Measurements from ENCODE around the gene COPS4. TPM values are rescaled to one million over a fixed set of nuclear protein-coding genes. Genes with fewer than 3 reads are reported as not detected.

Gene COPS4
- total and polyA plus RNA-seq, 10 of the 15 experiments (the other 5 are each of a cell fraction or from before 2014, with no cell fraction given) = 34.2 to 159 (median 66.7) TPM

DNA sequence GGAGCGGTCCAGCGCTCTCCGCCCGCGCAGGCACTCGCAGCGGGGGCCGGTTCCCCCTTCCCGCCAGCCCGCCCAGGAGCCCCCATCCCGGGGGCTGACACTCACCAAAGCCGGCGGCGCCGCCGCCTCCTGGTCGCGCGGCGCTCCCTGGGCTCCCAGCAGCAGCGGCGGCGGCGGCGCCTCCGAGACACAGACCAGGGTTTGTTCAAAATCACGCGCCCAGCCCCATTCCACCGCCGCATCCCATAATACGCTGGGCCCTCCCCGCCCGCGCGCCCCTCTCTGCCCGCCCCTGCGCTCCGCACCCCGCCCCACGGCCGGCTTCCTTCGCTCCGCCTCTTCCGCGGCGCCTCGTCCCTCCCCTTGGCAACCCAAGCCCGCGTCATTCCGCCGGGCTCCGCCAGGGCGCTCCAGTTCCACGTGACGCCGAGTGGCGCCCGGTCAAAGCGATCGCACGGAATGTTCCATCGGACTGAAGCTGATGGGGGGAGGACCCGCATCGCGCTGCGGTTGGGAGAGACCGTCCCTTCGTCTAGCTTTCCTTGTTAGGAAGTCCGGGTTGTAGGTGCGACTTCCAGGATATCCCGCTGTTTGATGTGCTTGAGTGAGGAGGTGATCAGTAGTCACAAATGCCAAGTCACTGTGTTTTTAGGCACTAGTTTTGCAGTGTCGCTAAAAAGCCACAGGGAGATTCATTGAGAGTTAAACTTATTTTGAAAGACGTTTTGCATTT is 22.1 kb upstream of the COPS4 start (continued):
- TF ChIP-seq POU2F2 (IDR thresholded peaks at IDR 0.05; ENCODE audit: borderline replicate concordance, low read depth, low read length) (peak; percentile 57; the same call in 1 of the 3 replicates), MXI1 (IDR thresholded peaks at IDR 0.05; ENCODE audit: low read depth, low read length) (peak; percentile 86), RBBP5 (conservative IDR thresholded peaks at IDR 0.05) (no peak; the same call in 1 of the 2 replicates), ATF7 (IDR thresholded peaks at IDR 0.05; ENCODE audit: low read depth) (peak; percentile 98), MYC (IDR thresholded peaks at IDR 0.05; ENCODE audit: insufficient read depth, insufficient read length, insufficient replicate concordance, low read length, severe bottlenecking) (no peak), CEBPB (IDR thresholded peaks at IDR 0.05; ENCODE audit: borderline replicate concordance in 1 of 2, low read depth in 2 of 2, low read length in 2 of 2) (no peak), ZNF217 (IDR thresholded peaks at IDR 0.05) (no peak), KDM1A (IDR thresholded peaks at IDR 0.05; ENCODE audit: borderline replicate concordance) (no peak), SIN3A (IDR thresholded peaks at IDR 0.05; ENCODE audit: low read depth, low read length) (peak; percentile 98), KAT2A (conservative IDR thresholded peaks at IDR 0.05; ENCODE audit: control insufficient read depth, low read depth, low read length) (no peak), ETV6 (conservative IDR thresholded peaks at IDR 0.05 in 1 of 2, IDR thresholded peaks at IDR 0.05 in 1 of 2; ENCODE audit: borderline replicate concordance in 1 of 2, low read depth in 1 of 2) (no peak; a peak in 1 of 4 replicates), CHD1 (IDR thresholded peaks at IDR 0.05; ENCODE audit: low read depth, low read length) (peak; percentile 97)
- TF ChIP-seq, protein P1, sequence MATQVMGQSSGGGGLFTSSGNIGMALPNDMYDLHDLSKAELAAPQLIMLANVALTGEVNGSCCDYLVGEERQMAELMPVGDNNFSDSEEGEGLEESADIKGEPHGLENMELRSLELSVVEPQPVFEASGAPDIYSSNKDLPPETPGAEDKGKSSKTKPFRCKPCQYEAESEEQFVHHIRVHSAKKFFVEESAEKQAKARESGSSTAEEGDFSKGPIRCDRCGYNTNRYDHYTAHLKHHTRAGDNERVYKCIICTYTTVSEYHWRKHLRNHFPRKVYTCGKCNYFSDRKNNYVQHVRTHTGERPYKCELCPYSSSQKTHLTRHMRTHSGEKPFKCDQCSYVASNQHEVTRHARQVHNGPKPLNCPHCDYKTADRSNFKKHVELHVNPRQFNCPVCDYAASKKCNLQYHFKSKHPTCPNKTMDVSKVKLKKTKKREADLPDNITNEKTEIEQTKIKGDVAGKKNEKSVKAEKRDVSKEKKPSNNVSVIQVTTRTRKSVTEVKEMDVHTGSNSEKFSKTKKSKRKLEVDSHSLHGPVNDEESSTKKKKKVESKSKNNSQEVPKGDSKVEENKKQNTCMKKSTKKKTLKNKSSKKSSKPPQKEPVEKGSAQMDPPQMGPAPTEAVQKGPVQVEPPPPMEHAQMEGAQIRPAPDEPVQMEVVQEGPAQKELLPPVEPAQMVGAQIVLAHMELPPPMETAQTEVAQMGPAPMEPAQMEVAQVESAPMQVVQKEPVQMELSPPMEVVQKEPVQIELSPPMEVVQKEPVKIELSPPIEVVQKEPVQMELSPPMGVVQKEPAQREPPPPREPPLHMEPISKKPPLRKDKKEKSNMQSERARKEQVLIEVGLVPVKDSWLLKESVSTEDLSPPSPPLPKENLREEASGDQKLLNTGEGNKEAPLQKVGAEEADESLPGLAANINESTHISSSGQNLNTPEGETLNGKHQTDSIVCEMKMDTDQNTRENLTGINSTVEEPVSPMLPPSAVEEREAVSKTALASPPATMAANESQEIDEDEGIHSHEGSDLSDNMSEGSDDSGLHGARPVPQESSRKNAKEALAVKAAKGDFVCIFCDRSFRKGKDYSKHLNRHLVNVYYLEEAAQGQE (IDR thresholded peaks at IDR 0.05; ENCODE audit: low read depth, low read length) = no peak; the same call in 1 of the 2 replicates
- TF ChIP-seq, protein P2, sequence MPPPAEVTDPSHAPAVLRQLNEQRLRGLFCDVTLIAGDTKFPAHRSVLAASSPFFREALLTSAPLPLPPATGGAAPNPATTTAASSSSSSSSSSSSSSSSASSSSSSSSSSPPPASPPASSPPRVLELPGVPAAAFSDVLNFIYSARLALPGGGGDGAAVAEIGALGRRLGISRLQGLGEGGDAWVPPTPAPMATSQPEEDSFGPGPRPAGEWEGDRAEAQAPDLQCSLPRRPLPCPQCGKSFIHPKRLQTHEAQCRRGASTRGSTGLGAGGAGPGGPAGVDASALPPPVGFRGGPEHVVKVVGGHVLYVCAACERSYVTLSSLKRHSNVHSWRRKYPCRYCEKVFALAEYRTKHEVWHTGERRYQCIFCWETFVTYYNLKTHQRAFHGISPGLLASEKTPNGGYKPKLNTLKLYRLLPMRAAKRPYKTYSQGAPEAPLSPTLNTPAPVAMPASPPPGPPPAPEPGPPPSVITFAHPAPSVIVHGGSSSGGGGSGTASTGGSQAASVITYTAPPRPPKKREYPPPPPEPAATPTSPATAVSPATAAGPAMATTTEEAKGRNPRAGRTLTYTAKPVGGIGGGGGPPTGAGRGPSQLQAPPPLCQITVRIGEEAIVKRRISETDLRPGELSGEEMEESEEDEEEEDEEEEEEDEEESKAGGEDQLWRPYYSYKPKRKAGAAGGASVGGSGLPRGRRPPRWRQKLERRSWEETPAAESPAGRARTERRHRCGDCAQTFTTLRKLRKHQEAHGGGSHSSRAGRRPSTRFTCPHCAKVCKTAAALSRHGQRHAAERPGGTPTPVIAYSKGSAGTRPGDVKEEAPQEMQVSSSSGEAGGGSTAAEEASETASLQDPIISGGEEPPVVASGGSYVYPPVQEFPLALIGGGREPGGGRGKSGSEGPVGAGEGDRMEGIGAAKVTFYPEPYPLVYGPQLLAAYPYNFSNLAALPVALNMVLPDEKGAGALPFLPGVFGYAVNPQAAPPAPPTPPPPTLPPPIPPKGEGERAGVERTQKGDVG (CRISPR knock-in tag; IDR thresholded peaks at IDR 0.05) = no peak
- TF ChIP-seq, protein P3, sequence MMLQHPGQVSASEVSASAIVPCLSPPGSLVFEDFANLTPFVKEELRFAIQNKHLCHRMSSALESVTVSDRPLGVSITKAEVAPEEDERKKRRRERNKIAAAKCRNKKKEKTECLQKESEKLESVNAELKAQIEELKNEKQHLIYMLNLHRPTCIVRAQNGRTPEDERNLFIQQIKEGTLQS (IDR thresholded peaks at IDR 0.05; ENCODE audit: borderline replicate concordance, extremely low read depth, low read depth, low read length) = peak; percentile 55; the same call in 1 of the 2 replicates
- TF ChIP-seq, protein P4, sequence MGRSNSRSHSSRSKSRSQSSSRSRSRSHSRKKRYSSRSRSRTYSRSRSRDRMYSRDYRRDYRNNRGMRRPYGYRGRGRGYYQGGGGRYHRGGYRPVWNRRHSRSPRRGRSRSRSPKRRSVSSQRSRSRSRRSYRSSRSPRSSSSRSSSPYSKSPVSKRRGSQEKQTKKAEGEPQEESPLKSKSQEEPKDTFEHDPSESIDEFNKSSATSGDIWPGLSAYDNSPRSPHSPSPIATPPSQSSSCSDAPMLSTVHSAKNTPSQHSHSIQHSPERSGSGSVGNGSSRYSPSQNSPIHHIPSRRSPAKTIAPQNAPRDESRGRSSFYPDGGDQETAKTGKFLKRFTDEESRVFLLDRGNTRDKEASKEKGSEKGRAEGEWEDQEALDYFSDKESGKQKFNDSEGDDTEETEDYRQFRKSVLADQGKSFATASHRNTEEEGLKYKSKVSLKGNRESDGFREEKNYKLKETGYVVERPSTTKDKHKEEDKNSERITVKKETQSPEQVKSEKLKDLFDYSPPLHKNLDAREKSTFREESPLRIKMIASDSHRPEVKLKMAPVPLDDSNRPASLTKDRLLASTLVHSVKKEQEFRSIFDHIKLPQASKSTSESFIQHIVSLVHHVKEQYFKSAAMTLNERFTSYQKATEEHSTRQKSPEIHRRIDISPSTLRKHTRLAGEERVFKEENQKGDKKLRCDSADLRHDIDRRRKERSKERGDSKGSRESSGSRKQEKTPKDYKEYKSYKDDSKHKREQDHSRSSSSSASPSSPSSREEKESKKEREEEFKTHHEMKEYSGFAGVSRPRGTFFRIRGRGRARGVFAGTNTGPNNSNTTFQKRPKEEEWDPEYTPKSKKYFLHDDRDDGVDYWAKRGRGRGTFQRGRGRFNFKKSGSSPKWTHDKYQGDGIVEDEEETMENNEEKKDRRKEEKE (IDR thresholded peaks at IDR 0.05) = peak; percentile 86
- TF ChIP-seq, protein P5, sequence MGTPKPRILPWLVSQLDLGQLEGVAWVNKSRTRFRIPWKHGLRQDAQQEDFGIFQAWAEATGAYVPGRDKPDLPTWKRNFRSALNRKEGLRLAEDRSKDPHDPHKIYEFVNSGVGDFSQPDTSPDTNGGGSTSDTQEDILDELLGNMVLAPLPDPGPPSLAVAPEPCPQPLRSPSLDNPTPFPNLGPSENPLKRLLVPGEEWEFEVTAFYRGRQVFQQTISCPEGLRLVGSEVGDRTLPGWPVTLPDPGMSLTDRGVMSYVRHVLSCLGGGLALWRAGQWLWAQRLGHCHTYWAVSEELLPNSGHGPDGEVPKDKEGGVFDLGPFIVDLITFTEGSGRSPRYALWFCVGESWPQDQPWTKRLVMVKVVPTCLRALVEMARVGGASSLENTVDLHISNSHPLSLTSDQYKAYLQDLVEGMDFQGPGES (IDR thresholded peaks at IDR 0.05) = no peak

All from GM12878 (cell line).